Astrocyte (in vitro differentiated cells and primary cell): ENCODE data around the gene ASAH2B. TPM values are rescaled to one million over a fixed set of nuclear protein-coding genes. Genes with fewer than 3 reads are reported as not detected.
A peak's percentile ranks its signal among the peaks of the same experiment; 100 is the strongest.
"Not testable (repeated sequence)": the region's sequence is repeated elsewhere in the genome, so short reads cannot be mapped to it uniquely, and the experiment has no call there.

Source experiments
- DNase-seq: peaks from one replicate; pipeline ENCODE4 v3.0.0-alpha.2; 2010; ENCODE audit warnings: low read depth
- FAIRE-seq: peaks from 2 replicates; lab custom pipeline; 2011; peaks lifted over from hg19 to GRCh38; lab: Jason Lieb, UNC
- H2AFZ ChIP-seq: 2 replicates; pipeline ENCODE4 v1.6.0; 2012; ENCODE audit warnings: low read depth, low read length, inconsistent platforms
- H3K27ac ChIP-seq: 2 replicates; pipeline ENCODE4 v1.5.1; 2011; ENCODE audit warnings: low read depth, low read length, inconsistent platforms
- H3K27me3 ChIP-seq: 2 replicates; pipeline ENCODE4 v1.6.0; 2011; ENCODE audit warnings: low read length, inconsistent platforms; ENCODE audit not compliant: insufficient read depth
- H3K36me3 ChIP-seq: 2 replicates; pipeline ENCODE4 v1.5.1; 2011; ENCODE audit warnings: low read length, inconsistent platforms; ENCODE audit not compliant: insufficient read depth
- H3K4me1 ChIP-seq: 2 replicates; pipeline ENCODE4 v1.5.1; 2011; ENCODE audit warnings: low read length, inconsistent platforms; ENCODE audit not compliant: insufficient read depth
- H3K4me2 ChIP-seq: 2 replicates; pipeline ENCODE4 v1.6.0; 2012; ENCODE audit warnings: low read length, inconsistent platforms
- H3K4me3 ChIP-seq: 2 replicates; pipeline ENCODE4 v1.5.1; 2011; ENCODE audit warnings: low read depth, mild to moderate bottlenecking, low read length, inconsistent platforms; ENCODE audit not compliant: insufficient read depth
- H3K79me2 ChIP-seq: 2 replicates; pipeline ENCODE4 v1.6.0; 2012; ENCODE audit warnings: mild to moderate bottlenecking, low read length, inconsistent platforms; ENCODE audit not compliant: insufficient read depth
- H3K9ac ChIP-seq: 2 replicates; pipeline ENCODE4 v1.6.0; 2012; ENCODE audit warnings: mild to moderate bottlenecking, low read length, inconsistent platforms
- H3K9me3 ChIP-seq: 2 replicates; pipeline ENCODE4 v1.5.1; 2012; ENCODE audit warnings: low read depth, mild to moderate bottlenecking, low read length, inconsistent platforms; ENCODE audit not compliant: insufficient read depth
- H4K20me1 ChIP-seq: 2 replicates; pipeline ENCODE4 v1.6.0; 2012; ENCODE audit warnings: low read length, inconsistent platforms; ENCODE audit not compliant: insufficient read depth
- H3K27ac Mint-ChIP-seq: one replicate; pipeline ENCODE4 v1.8.0; 2021; ENCODE audit warnings: mild to moderate bottlenecking, mixed read lengths; ENCODE audit not compliant: unreplicated experiment
- H3K27me3 Mint-ChIP-seq: one replicate; pipeline ENCODE4 v1.8.0; 2021; ENCODE audit warnings: low read depth, mixed read lengths; ENCODE audit not compliant: unreplicated experiment
- H3K36me3 Mint-ChIP-seq: one replicate; pipeline ENCODE4 v1.8.0; 2021; ENCODE audit warnings: low read depth, mixed read lengths; ENCODE audit not compliant: unreplicated experiment
- H3K4me1 Mint-ChIP-seq: one replicate; pipeline ENCODE4 v1.8.0; 2021; ENCODE audit warnings: low read depth, mixed read lengths; ENCODE audit not compliant: unreplicated experiment
- H3K4me3 Mint-ChIP-seq: one replicate; pipeline ENCODE4 v1.8.0; 2021; ENCODE audit warnings: mild to moderate bottlenecking, moderate library complexity, mixed read lengths; ENCODE audit not compliant: unreplicated experiment
- H3K9me3 Mint-ChIP-seq: one replicate; pipeline ENCODE4 v1.8.0; 2021; ENCODE audit warnings: mild to moderate bottlenecking, mixed read lengths; ENCODE audit not compliant: unreplicated experiment
- CTCF ChIP-seq: IDR thresholded peaks from 2 replicates; pipeline ENCODE4 v1.5.1; 2011; ENCODE audit warnings: low read depth, mild to moderate bottlenecking, inconsistent platforms, low read length, moderate library complexity; ENCODE audit not compliant: insufficient read depth
- EZH2 ChIP-seq: IDR thresholded peaks from 2 replicates; pipeline ENCODE4 v1.6.1; 2012; ENCODE audit warnings: mild to moderate bottlenecking, low read length, inconsistent platforms; ENCODE audit not compliant: insufficient read depth
- total RNA-seq: library from RNA; stranded (reverse); gene quantifications from 2 replicates; pipeline ENCODE4 v1.2.1, GENCODE V29; 2021

ASAH2B gene
- total RNA-seq, 1 donor from 2014 or later, result 7.6 TPM

GRCh38 chr10:50740293-50740648 lies 535 bp downstream of the ASAH2B start:
- H3K9me3 ChIP-seq, result no peaks in the 10 kb centered on the region
- no peaks in the 10 kb centered on the region for H4K20me1 ChIP-seq
- DNase-seq (peak; percentile 76), FAIRE-seq (no peak)
- TF ChIP-seq CTCF, result no peak
- TF ChIP-seq EZH2, result no peak
- H3K27ac ChIP-seq, result peak overlapping the region; percentile 90
- H3K4me1 Mint-ChIP-seq, result no peaks in the 10 kb centered on the region
- peak overlapping the region; percentile 92 for H3K4me3 ChIP-seq
- H3K27me3 ChIP-seq, result no peaks in the 10 kb centered on the region
- peak overlapping the region; percentile 99 for H2AFZ ChIP-seq
- no peaks in the 10 kb centered on the region for H3K27me3 Mint-ChIP-seq
- H3K36me3 ChIP-seq, result no peaks in the 10 kb centered on the region
- no peaks in the 10 kb centered on the region for H3K36me3 Mint-ChIP-seq
- peaks cover 4% of the 10 kb centered on the region for H3K79me2 ChIP-seq
- H3K4me2 ChIP-seq, result peak overlapping the region; percentile 94
- peaks cover 3% of the 10 kb centered on the region for H3K4me1 ChIP-seq
- no peaks in the 10 kb centered on the region for H3K9me3 Mint-ChIP-seq
- peak overlapping the region; percentile 88 for H3K9ac ChIP-seq
- peak overlapping the region; percentile 88 for H3K27ac Mint-ChIP-seq
- peak overlapping the region; percentile 98 for H3K4me3 Mint-ChIP-seq

GRCh38 chr10:50742820-50743219 lies 3.1 kb downstream of the ASAH2B start:
- not testable (repeated sequence) for H3K27ac ChIP-seq, H3K36me3 Mint-ChIP-seq, H2AFZ ChIP-seq, H3K27me3 ChIP-seq, H3K9ac ChIP-seq, DNase-seq, H3K36me3 ChIP-seq, H4K20me1 ChIP-seq, H3K4me2 ChIP-seq, H3K4me1 Mint-ChIP-seq, H3K79me2 ChIP-seq, H3K27ac Mint-ChIP-seq, H3K4me3 ChIP-seq, H3K9me3 ChIP-seq, H3K4me1 ChIP-seq, H3K27me3 Mint-ChIP-seq, H3K9me3 Mint-ChIP-seq, FAIRE-seq, H3K4me3 Mint-ChIP-seq

DNA sequence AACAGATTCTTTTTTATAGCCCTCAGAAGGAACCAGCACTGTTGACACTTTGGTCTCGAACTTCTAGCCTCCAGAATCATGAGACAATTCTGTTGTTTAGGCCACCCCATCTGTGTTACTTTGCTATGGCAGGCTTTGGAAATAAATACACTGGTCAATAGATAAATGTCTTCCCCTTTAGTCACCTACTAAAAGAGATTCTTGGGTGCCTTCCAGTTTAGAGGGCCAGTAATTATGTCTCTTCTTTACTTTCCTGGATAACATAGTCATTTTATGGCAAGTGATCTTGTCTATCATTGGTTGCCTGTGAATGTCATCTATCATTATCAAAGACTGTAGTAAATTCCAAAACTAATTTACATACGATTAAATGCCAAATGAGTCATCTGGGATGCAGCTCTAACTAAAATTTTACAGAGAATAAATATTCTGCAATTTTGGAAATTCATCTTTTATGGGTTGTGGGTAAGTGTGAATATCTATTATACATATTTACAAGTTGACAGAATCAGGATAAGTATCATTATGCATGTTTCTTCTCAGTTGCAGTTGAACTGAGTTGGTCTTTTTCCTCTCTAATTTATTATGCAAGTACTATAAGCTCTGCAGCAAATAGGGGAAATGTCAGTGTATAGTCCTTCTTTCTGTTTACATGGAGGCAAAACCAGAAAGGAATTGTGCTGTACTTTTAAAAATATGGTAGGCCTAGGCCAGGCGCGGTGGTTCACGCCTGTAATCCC lies 27.2 kb downstream of the ASAH2B start:
- not testable (repeated sequence) for H3K27ac ChIP-seq, H2AFZ ChIP-seq, H3K36me3 ChIP-seq, H3K4me3 ChIP-seq, H3K9me3 ChIP-seq, H3K79me2 ChIP-seq, H4K20me1 ChIP-seq, H3K27me3 Mint-ChIP-seq, H3K27me3 ChIP-seq, H3K27ac Mint-ChIP-seq, H3K9ac ChIP-seq, H3K4me3 Mint-ChIP-seq, H3K36me3 Mint-ChIP-seq, H3K4me1 ChIP-seq, H3K4me1 Mint-ChIP-seq, H3K9me3 Mint-ChIP-seq, FAIRE-seq, H3K4me2 ChIP-seq
- peak; percentile 49 for DNase-seq

GRCh38 chr10:50772042-50772441 lies 32.3 kb downstream of the ASAH2B start:
- H2AFZ ChIP-seq, FAIRE-seq, H3K27me3 Mint-ChIP-seq, H3K27ac ChIP-seq, H3K4me3 Mint-ChIP-seq, H3K79me2 ChIP-seq, H3K4me1 ChIP-seq, H3K4me2 ChIP-seq, H4K20me1 ChIP-seq, H3K9ac ChIP-seq, H3K9me3 Mint-ChIP-seq, H3K27me3 ChIP-seq, H3K27ac Mint-ChIP-seq, DNase-seq, H3K36me3 ChIP-seq, H3K4me3 ChIP-seq, H3K36me3 Mint-ChIP-seq, H3K9me3 ChIP-seq, H3K4me1 Mint-ChIP-seq: not testable (repeated sequence)

GRCh38 chr10:50774868-50775267 lies 35.1 kb downstream of the ASAH2B start:
- not testable (repeated sequence) for H3K4me3 ChIP-seq

More at GRCh38 chr10:50774868-50775267, 35.1 kb downstream of the ASAH2B start:
- not testable (repeated sequence) for DNase-seq, FAIRE-seq, H3K9me3 Mint-ChIP-seq, H2AFZ ChIP-seq, H3K4me1 ChIP-seq, H3K4me2 ChIP-seq, H3K27me3 Mint-ChIP-seq, H4K20me1 ChIP-seq, H3K36me3 ChIP-seq, H3K27ac ChIP-seq, H3K4me1 Mint-ChIP-seq, H3K9ac ChIP-seq, H3K36me3 Mint-ChIP-seq, H3K9me3 ChIP-seq, H3K27ac Mint-ChIP-seq, H3K79me2 ChIP-seq, H3K27me3 ChIP-seq, H3K4me3 Mint-ChIP-seq
